Common myeloid progenitor, CD34-positive (primary cell): Measurements from ENCODE around the gene RIMS1.

ENCODE experiments used
- CTCF ChIA-PET: fragments of 350-600 bp; sonication (Branson Sonifier 250); formaldehyde crosslinking; loops from one replicate; lab custom pipeline; 2021; ENCODE audit warnings: antibody characterized with exemption; lab: Charles Lee
- POLR2A ChIA-PET: fragments of 350-600 bp; sonication (Branson Sonifier 250); formaldehyde crosslinking; loops from one replicate; lab custom pipeline; 2021; ENCODE audit warnings: antibody characterized with exemption; lab: Charles Lee
- DNase-seq, 3 donors: peaks; one replicate each; pipeline versions ENCODE4 v3.0.0 to v3.0.0-alpha.2; 2013
- H3K27ac ChIP-seq, 2 experiments: 1 replicate in 1 of 2; 2 replicates in 1 of 2; pipeline ENCODE4 v1.7.0; 2013; ENCODE audit warnings: inconsistent platforms in 2 of 2, low read length in 2 of 2, mild to moderate bottlenecking in 2 of 2, low read depth in 1 of 2, moderate library complexity in 1 of 2; ENCODE audit not compliant: severe bottlenecking in 2 of 2, insufficient read depth in 1 of 2, poor library complexity in 1 of 2
- H3K27me3 ChIP-seq, 5 experiments: replicated peaks in 2 of 5; 1 replicate in 3 of 5; 2 replicates in 2 of 5; pipeline versions ENCODE4 v1.6.1 to v1.7.0; 2013; ENCODE audit warnings: low read length in 4 of 5, mild to moderate bottlenecking in 2 of 5, moderate library complexity in 2 of 5, inconsistent platforms in 1 of 5; ENCODE audit not compliant: insufficient read depth in 5 of 5, control insufficient read depth in 4 of 5
- H3K36me3 ChIP-seq, 4 experiments: 1 replicate in 2 of 4; 2 replicates in 2 of 4; pipeline versions ENCODE4 v1.6.1 to v1.7.0; 2013; ENCODE audit warnings: low read length in 3 of 4, control low read depth in 1 of 4, mild to moderate bottlenecking in 1 of 4; ENCODE audit not compliant: control insufficient read depth in 4 of 4, insufficient read depth in 4 of 4
- H3K4me1 ChIP-seq, 4 experiments: 1 replicate in 3 of 4; 2 replicates in 1 of 4; pipeline versions ENCODE4 v1.6.1 to v1.7.1; 2013; ENCODE audit warnings: low read length in 3 of 4, mild to moderate bottlenecking in 3 of 4, control low read depth in 1 of 4, inconsistent platforms in 1 of 4, moderate library complexity in 1 of 4; ENCODE audit not compliant: control insufficient read depth in 4 of 4, insufficient read depth in 4 of 4; ENCODE audit errors: control extremely low read depth in 1 of 4
- H3K4me3 ChIP-seq, 7 experiments: 1 replicate in 4 of 7; 2 replicates in 3 of 7; pipeline versions ENCODE4 v1.5.1 to v1.7.0; 2013; ENCODE audit warnings: mild to moderate bottlenecking in 7 of 7, low read length in 6 of 7, moderate library complexity in 6 of 7, inconsistent platforms in 2 of 7, low read depth in 2 of 7, control low read depth in 1 of 7; ENCODE audit not compliant: insufficient read depth in 4 of 7, control insufficient read depth in 1 of 7; ENCODE audit errors: extremely low read depth in 1 of 7
- H3K9me3 ChIP-seq, 5 experiments: 1 replicate in 4 of 5; 2 replicates in 1 of 5; pipeline versions ENCODE4 v1.6.1 to v1.7.1; 2013; ENCODE audit warnings: low read length in 4 of 5, mild to moderate bottlenecking in 2 of 5, inconsistent platforms in 1 of 5, low read depth in 1 of 5, moderate library complexity in 1 of 5; ENCODE audit not compliant: control insufficient read depth in 4 of 5, insufficient read depth in 2 of 5; ENCODE audit errors: control extremely low read depth in 1 of 5
- WGBS: methylation state at CpG from one replicate; pipeline ENCODE4 v1.1.5; 2013; ENCODE audit not compliant: insufficient coverage; 5-methylcytosine and 5-hydroxymethylcytosine counted together

RIMS1 gene

DNA sequence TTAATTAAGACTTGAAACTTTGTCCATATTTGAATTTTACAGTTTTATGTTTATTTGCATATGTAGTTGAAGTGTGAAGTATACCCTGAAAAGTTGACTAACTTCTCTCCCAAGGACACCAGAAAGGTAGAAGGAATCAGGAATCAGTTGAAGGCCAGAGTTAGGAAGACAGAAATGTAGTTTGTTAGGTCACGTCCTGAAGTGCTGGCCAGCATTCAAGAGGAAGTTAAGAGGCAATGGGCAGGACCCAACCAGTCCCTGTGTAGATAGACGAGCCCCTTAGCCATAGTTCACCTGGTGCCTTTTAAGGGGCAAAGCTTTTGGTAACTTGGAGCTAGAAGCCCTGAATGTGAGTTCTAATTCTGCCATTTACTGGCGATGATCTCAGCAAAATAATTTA, 485.1 kb downstream of the RIMS1 start:
- no peaks in the 10 kb centered on the region for H3K9me3 ChIP-seq
- H3K4me1 ChIP-seq = no peaks in the 10 kb centered on the region
- H3K27me3 ChIP-seq = no peaks in the 10 kb centered on the region
- H3K4me3 ChIP-seq = no peak overlapping the region
- no peak overlapping the region for H3K27ac ChIP-seq
- H3K36me3 ChIP-seq = no peaks in the 10 kb centered on the region
- DNase-seq = no peak
- 50% methylated on average over 2 of the region's 3 CpGs for WGBS
- ChIA-PET POLR2A (no interaction called here), CTCF (no interaction called here)

DNA sequence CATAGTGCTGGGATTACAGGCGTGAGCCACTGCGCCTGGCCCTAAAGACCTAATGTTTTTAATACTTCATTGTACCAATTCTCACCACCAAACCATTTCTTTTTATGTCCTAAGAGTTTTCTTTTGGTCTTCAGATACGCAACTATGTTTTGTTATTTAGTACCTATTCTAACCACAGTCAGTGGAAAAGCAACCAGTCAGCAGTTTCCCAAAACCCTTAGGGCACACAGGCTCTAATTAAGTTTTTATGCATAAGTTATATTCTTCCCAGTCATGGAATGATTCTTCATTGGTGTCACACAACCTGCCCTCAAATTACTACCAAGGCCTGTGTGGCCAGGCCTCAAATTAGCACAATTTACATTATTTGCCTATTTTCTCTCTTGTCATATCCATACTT, 487.8 kb downstream of the RIMS1 start:
- Histone ChIP-seq H3K27me3 (no peaks in the 10 kb centered on the region), H3K36me3 (no peaks in the 10 kb centered on the region), H3K27ac (no peak overlapping the region), H3K4me1 (no peaks in the 10 kb centered on the region), H3K4me3 (no peak overlapping the region), H3K9me3 (no peaks in the 10 kb centered on the region)
- ChIA-PET CTCF (interaction anchor here (1.5 kb wide), 1 partner anchor 38 kb away, joined by 3 read pairs; no protein-coding TSS in a partner anchor), POLR2A (no interaction called here)
- DNase-seq = no peak
- WGBS = 100% methylated on average over 3 of the region's 3 CpGs

DNA sequence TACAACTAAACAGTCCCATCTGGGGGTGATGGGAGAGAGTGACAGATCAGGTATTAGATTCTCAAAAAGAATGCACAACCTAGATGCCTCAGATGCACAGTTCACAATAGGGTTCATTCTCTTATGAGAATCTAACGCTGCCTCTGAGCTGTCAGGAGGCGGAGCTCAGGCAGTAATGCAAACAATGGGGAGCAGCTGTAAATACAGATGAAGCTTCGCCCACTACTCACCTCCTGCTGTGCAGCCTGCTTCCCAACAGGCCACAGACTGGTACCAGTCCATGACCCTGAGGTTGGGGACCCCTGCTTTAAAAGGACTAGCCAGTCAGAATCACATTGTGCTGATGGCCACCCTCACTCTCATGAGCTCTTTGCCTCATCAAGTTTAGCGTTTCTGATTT, 488.5 kb downstream of the RIMS1 start:
- H3K27ac ChIP-seq = no peak overlapping the region
- DNase-seq = no peak
- POLR2A ChIA-PET = no interaction called here
- H3K27me3 ChIP-seq = no peaks in the 10 kb centered on the region
- no peak overlapping the region for H3K4me3 ChIP-seq
- WGBS = 100% methylated on average over 4 of the region's 4 CpGs
- H3K4me1 ChIP-seq = no peaks in the 10 kb centered on the region
- CTCF ChIA-PET = no interaction called here
- H3K36me3 ChIP-seq = no peaks in the 10 kb centered on the region
- no peaks in the 10 kb centered on the region for H3K9me3 ChIP-seq

DNA sequence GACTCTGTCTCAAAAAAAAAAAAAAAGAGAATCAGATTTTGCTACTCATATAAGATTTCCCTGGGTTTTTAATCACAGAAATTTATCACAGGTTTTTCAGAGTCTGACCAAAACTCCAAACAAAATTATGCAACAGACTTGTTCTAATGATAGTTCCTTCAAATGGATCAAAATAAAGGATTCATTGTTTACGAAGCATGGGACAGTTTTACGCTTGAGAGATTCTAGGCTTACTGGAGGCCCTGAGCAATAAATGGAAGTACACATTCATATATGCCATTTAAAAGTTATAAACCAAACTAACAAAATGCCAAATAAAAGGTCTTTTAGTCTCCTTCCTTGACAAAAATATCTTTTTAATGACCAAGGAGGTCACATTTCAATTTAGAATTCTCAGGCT, 490.4 kb downstream of the RIMS1 start:
- H3K27me3 ChIP-seq = no peaks in the 10 kb centered on the region
- CTCF ChIA-PET = no interaction called here
- H3K4me3 ChIP-seq = no peak overlapping the region
- no peaks in the 10 kb centered on the region for H3K4me1 ChIP-seq
- no peaks in the 10 kb centered on the region for H3K36me3 ChIP-seq
- POLR2A ChIA-PET = no interaction called here
- no peaks in the 10 kb centered on the region for H3K9me3 ChIP-seq
- WGBS = no CpG with 5 or more reads among the region's 2 CpGs
- H3K27ac ChIP-seq = no peak overlapping the region
- no peak for DNase-seq

DNA sequence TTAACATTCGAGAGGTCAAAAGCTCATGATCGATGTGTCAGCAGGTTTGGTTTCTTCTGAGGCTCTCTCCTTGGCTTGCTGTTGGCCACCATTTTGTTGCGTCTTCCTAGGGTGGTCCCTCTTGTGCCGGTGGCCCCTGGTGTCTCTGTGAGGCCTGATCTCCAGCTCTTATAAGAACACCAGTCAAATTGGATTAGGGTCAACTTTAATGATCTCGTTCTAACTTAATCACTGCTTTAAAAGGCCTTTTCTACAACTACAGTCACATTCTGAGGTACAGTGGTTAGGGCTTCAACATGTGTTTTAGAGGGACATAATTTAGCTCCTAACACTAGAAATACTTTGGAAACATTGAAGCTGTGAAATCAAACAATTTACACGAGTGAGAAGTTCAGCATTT, 494.7 kb downstream of the RIMS1 start:
- ChIA-PET POLR2A (no interaction called here), CTCF (no interaction called here)
- H3K27me3 ChIP-seq = peaks cover 0 to 1% (median 0%) of the 10 kb centered on the region in 5 experiments
- 72% methylated on average over 4 of the region's 6 CpGs for WGBS
- no peaks in the 10 kb centered on the region for H3K4me1 ChIP-seq
- no peaks in the 10 kb centered on the region for H3K36me3 ChIP-seq
- no peak for DNase-seq
- H3K27ac ChIP-seq = no peak overlapping the region
- no peak overlapping the region for H3K4me3 ChIP-seq
- no peaks in the 10 kb centered on the region for H3K9me3 ChIP-seq

DNA sequence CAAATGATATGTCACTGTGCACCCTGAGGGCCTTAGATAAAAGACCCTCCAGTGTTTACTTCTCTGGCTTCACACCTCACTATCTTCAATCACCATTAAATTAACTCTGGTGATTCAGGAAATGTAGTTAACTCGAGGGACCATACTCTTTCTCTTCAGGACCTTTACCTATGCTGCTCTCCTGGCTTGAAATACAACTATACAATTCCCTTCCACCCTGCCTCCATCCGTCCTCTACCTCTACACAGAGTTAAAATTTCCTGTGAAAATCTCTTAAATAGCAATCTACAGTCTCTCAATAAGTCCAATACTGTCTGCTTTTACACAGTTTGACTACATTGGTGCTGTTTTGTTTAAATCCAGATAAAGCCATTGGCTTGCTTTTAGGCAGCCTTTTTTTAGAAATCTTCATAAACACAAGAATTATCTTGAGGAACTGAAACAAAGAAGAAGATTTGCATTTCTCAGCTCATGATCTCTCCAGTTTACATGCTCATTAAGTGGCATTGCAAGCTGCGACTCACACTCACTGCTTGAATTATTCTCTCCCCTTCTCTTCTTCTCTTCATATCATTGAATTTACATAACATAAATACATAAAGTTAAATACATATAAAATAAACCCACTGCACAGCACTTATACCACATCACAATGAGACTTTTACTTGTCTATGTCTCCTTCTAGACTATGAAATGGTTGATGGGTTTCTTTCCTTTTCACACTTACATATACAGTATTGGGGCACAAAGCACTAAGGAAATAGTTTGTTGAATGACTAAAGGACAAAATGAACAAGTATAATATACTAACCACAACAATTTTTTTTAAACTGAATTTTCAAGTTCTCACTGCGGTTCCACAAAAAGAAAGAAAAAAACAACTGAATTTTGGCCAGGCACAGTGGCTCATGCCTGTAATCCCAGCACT, 496.5 kb downstream of the RIMS1 start:
- Histone ChIP-seq H3K27ac (no peak overlapping the region), H3K9me3 (no peaks in the 10 kb centered on the region), H3K4me1 (no peaks in the 10 kb centered on the region), H3K4me3 (no peak overlapping the region), H3K36me3 (no peaks in the 10 kb centered on the region), H3K27me3 (peaks cover 0 to 1% (median 0%) of the 10 kb centered on the region in 5 experiments)
- 61% methylated on average over 2 of the region's 4 CpGs for WGBS
- POLR2A ChIA-PET = no interaction called here
- DNase-seq = no peak
- CTCF ChIA-PET = no interaction called here

DNA sequence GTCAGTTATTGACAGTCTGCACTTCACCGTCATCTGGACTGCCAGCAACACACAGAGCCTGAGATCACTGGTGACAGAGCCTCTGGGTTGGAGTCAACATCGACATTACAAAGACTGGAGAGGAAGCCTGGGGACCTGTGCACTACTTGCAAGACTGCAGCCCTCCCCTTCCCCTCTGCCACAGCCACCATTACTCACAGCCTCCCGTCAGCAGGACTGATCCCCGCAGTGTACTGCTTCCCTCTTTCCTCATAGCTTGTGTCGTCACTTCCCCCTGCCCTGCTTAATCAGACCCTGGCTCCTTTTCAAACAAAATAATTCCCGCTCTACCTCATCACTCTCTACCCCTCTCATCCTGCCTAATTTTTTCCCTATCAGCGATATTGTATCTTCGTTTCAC, 500.0 kb downstream of the RIMS1 start:
- H3K4me1 ChIP-seq = no peaks in the 10 kb centered on the region
- no peak overlapping the region for H3K4me3 ChIP-seq
- 84% methylated on average over 8 of the region's 8 CpGs for WGBS
- H3K27ac ChIP-seq = no peak overlapping the region
- DNase-seq = peak in 2 of 3 donors; percentile 3 to 8
- ChIA-PET CTCF (no interaction called here), POLR2A (no interaction called here)
- no peaks in the 10 kb centered on the region for H3K9me3 ChIP-seq
- H3K36me3 ChIP-seq = no peaks in the 10 kb centered on the region
- peaks cover 0 to 1% (median 0%) of the 10 kb centered on the region in 5 experiments for H3K27me3 ChIP-seq
